ENCODE data around the gene ATAD3C.
"Not testable (repeated sequence)": the region's sequence is repeated elsewhere in the genome, so short reads cannot be mapped to it uniquely, and the experiment has no call there.

- peak; percentile 66 for TF ChIP-seq CTCF (IDR thresholded peaks at IDR 0.05)
- TF ChIP-seq SIN3A (IDR thresholded peaks at IDR 0.05; ENCODE audit: borderline replicate concordance, insufficient read depth, low read depth, low read length); TCF7L2 (IDR thresholded peaks at IDR 0.05; ENCODE audit: low read depth, low read length); REST (IDR thresholded peaks at IDR 0.05; ENCODE audit: insufficient read depth in 1 of 2, low read depth in 2 of 2, low read length in 1 of 2): not testable (repeated sequence)
These were observed 55.9 kb downstream of the ATAD3C start for GRCh38 chr1:1505366-1505798.

All from Panc1 (cell line).